A673 (cell line): ENCODE results near the gene KANK4. TPM values are rescaled to one million over a fixed set of nuclear protein-coding genes. Genes with fewer than 3 reads are reported as not detected.

Source experiments
- BruUV-seq: library from RNA; stranded (reverse); fragments of 400-500 nt; replicated peaks from 2 replicates; lab custom pipeline; 2021; lab: Mats Ljungman, UMichigan
- CTCF ChIA-PET: fragments of 300-600 bp; sonication (Branson Sonifier 250); formaldehyde crosslinking; loops from one replicate; lab custom pipeline; 2022; ENCODE audit warnings: antibody characterized with exemption; lab: Charles Lee
- POLR2A ChIA-PET: fragments of 300-600 bp; sonication (Branson Sonifier 250); formaldehyde crosslinking; loops from one replicate; lab custom pipeline; 2022; ENCODE audit warnings: antibody characterized with exemption; ENCODE audit not compliant: low non-redundant PET; lab: Charles Lee
- DNase-seq: peaks from one replicate; pipeline ENCODE4 v3.0.0-alpha.2; 2015; ENCODE audit warnings: low spot score
- H3K27ac ChIP-seq: fragments of 200-600 bp; sonication (generic); 2 replicates; pipeline ENCODE4 v1.5.1; 2016; ENCODE audit warnings: mixed run types, low read depth, mild to moderate bottlenecking, mixed read lengths, antibody characterized with exemption, low read length; ENCODE audit not compliant: poor library complexity, severe bottlenecking
- H3K27me3 ChIP-seq: fragments of 200-600 bp; sonication (generic); replicated peaks from 2 replicates; pipeline ENCODE4 v1.6.1; 2017; ENCODE audit warnings: mixed run types, low read depth, mild to moderate bottlenecking, mixed read lengths, antibody characterized with exemption, low read length; ENCODE audit not compliant: insufficient read depth, poor library complexity
- H3K36me3 ChIP-seq: fragments of 200-600 bp; sonication (generic); 2 replicates; pipeline ENCODE4 v1.6.1; 2016; ENCODE audit warnings: mixed run types, mild to moderate bottlenecking, mixed read lengths, antibody characterized with exemption, low read length; ENCODE audit not compliant: insufficient read depth, poor library complexity, severe bottlenecking
- H3K4me1 ChIP-seq: fragments of 200-600 bp; sonication (generic); 2 replicates; pipeline ENCODE4 v1.6.1; 2017; ENCODE audit warnings: mixed run types, mild to moderate bottlenecking, mixed read lengths, antibody characterized with exemption, low read length; ENCODE audit not compliant: insufficient read depth, poor library complexity, severe bottlenecking
- H3K4me3 ChIP-seq: fragments of 200-600 bp; sonication (generic); 2 replicates; pipeline ENCODE4 v1.5.1; 2016; ENCODE audit warnings: low read depth, mixed run types, mild to moderate bottlenecking, mixed read lengths, low read length; ENCODE audit not compliant: poor library complexity, severe bottlenecking
- H3K9me3 ChIP-seq: fragments of 200-600 bp; sonication (generic); 2 replicates; pipeline ENCODE4 v1.6.1; 2016; ENCODE audit warnings: mixed run types, low read depth, mild to moderate bottlenecking, mixed read lengths, antibody characterized with exemption, low read length; ENCODE audit not compliant: poor library complexity, severe bottlenecking
- EZH2 ChIP-seq: fragments of 200-600 bp; sonication (generic); IDR thresholded peaks from 2 replicates; pipeline ENCODE4 v1.6.1; 2017; ENCODE audit warnings: borderline replicate concordance, low read depth, mild to moderate bottlenecking, mixed read lengths, antibody characterized with exemption, low read length; ENCODE audit not compliant: poor library complexity, severe bottlenecking
- intact Hi-C: fragments of 100-400 bp; cut with micrococcal nuclease; formaldehyde crosslinking; loops from one replicate; pipeline ENCODE4 v1.10.0; 2022; ENCODE audit not compliant: unreplicated experiment
- total RNA-seq: library from RNA; stranded (reverse); gene quantifications from 2 replicates; pipeline ENCODE4 v1.2.3, GENCODE V29; 2021
- TF ChIP-seq, protein P1 (sequence below): fragments of 300-800, 200-600 bp; sonication (generic); conservative IDR thresholded peaks from 2 replicates; pipeline ENCODE4 v1.5.1; 2017; ENCODE audit warnings: low read depth, mild to moderate bottlenecking, antibody characterized with exemption, low read length, moderate library complexity, mixed read lengths

The KANK4 gene
- total RNA-seq, 1 experiment from 2014 or later = 0.24 TPM

DNA sequence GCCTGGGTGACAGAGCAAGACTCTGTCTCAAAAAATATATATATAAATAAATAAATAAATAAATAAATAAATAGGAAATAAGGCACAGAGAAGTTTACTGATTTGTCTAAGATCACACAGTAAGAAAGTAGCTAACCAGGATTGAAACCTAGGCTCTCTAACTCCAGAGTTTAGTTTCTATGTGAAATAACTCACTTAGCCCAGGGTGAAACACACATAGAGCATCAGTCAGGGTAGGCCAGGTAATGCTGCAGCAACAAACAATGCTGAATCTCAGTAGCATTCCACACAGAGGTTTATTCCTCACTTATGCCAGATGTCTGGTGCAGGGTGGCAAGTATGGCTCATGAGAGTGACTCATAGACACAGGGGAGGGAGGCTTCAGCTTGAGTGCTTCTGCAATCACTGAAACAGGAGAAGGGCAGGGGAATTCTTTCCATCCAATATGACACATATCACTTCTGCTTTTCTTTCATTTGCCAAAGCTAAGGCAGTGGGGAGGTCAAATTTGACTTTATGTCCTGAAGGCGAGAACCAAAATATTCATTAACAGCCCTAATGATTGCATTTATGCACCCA, 37.1 kb upstream of the KANK4 start:
- Histone ChIP-seq H3K4me1 (no peaks in the 10 kb centered on the region), H3K9me3 (no peaks in the 10 kb centered on the region), H3K27ac (no peak overlapping the region), H3K4me3 (no peak overlapping the region), H3K36me3 (no peaks in the 10 kb centered on the region), H3K27me3 (no peaks in the 10 kb centered on the region)
- CTCF ChIA-PET = no interaction called here
- DNase-seq = peak; percentile 48
- intact Hi-C loops = no loop called here
- TF ChIP-seq, protein P1, sequence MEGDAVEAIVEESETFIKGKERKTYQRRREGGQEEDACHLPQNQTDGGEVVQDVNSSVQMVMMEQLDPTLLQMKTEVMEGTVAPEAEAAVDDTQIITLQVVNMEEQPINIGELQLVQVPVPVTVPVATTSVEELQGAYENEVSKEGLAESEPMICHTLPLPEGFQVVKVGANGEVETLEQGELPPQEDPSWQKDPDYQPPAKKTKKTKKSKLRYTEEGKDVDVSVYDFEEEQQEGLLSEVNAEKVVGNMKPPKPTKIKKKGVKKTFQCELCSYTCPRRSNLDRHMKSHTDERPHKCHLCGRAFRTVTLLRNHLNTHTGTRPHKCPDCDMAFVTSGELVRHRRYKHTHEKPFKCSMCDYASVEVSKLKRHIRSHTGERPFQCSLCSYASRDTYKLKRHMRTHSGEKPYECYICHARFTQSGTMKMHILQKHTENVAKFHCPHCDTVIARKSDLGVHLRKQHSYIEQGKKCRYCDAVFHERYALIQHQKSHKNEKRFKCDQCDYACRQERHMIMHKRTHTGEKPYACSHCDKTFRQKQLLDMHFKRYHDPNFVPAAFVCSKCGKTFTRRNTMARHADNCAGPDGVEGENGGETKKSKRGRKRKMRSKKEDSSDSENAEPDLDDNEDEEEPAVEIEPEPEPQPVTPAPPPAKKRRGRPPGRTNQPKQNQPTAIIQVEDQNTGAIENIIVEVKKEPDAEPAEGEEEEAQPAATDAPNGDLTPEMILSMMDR = no peak
- TF ChIP-seq EZH2 = no peak
- no TSS peak for BruUV-seq
- POLR2A ChIA-PET = no interaction called here

DNA sequence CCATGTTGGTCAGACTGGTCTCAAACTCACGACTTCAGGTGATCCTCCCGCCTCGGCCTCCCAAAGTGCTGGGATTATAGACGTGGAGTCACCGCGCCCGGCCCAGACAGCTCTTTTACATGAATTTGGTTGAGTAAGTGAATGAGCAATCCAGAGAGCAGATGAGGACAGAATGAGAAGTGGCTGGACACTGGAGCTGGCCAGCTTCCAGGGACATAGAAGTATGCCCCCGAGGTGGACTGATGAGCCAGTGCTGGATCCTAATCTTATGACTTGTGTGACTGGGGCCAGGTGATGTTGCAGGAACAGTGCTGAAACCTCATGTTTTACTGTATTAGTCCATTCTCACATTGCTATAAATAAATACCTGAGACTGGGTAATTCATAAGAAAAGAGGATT, 35.9 kb upstream of the KANK4 start:
- intact Hi-C loops = no loop called here
- Histone ChIP-seq H3K27ac (no peak overlapping the region), H3K4me1 (no peaks in the 10 kb centered on the region), H3K9me3 (no peaks in the 10 kb centered on the region), H3K4me3 (no peak overlapping the region), H3K36me3 (no peaks in the 10 kb centered on the region), H3K27me3 (no peaks in the 10 kb centered on the region)
- no TSS peak for BruUV-seq
- CTCF ChIA-PET = no interaction called here
- TF ChIP-seq, protein P1 = no peak
- no peak for TF ChIP-seq EZH2
- POLR2A ChIA-PET = no interaction called here
- DNase-seq = no peak

DNA sequence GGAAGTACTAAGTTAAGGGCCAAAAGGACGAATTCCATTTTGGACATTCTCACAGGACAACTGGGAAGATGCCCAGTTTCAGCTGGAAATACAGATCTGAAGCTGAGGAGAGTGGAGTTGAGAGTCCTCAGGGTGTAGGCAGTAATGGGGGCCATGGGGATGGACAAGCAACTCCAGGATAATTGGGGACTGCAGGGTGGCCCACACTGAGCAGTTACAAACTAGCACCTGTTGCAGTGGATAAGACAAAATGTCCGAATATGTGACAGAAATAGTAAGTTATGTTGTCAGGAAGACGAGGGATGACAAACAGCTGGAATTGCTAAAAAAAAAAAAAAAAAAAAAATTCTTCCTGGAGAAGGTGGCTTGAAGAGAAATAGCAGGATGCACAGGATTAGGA, 34.6 kb upstream of the KANK4 start:
- no peak for DNase-seq
- BruUV-seq = no TSS peak
- no peak overlapping the region for H3K4me3 ChIP-seq
- H3K27ac ChIP-seq = no peak overlapping the region
- peaks cover 3% of the 10 kb centered on the region for H3K4me1 ChIP-seq
- no peaks in the 10 kb centered on the region for H3K27me3 ChIP-seq
- no peaks in the 10 kb centered on the region for H3K9me3 ChIP-seq
- TF ChIP-seq, protein P1 = no peak
- TF ChIP-seq EZH2 = no peak
- ChIA-PET POLR2A (no interaction called here), CTCF (no interaction called here)
- intact Hi-C loops = no loop called here
- H3K36me3 ChIP-seq = no peaks in the 10 kb centered on the region
